Measurements from ENCODE around the gene OR4F3.
"Not testable (repeated sequence)": the region's sequence is repeated elsewhere in the genome, so short reads cannot be mapped to it uniquely, and the experiment has no call there.

OR4F3 gene

GRCh38 chr5:181366968-181367367, at the start of gene OR4F3:
Gene OR4F3, plus strand, starts transcription at chr5:181367268.
- DNase-seq (ENCODE audit: low spot score): not testable (repeated sequence)
